Measurements from ENCODE around the gene SLC6A9. TPM values are rescaled to one million over a fixed set of nuclear protein-coding genes. Genes with fewer than 3 reads are reported as not detected.

Gene SLC6A9
- total RNA-seq, 2 donors from 2014 or later = 4.6 to 5.6 TPM

DNA sequence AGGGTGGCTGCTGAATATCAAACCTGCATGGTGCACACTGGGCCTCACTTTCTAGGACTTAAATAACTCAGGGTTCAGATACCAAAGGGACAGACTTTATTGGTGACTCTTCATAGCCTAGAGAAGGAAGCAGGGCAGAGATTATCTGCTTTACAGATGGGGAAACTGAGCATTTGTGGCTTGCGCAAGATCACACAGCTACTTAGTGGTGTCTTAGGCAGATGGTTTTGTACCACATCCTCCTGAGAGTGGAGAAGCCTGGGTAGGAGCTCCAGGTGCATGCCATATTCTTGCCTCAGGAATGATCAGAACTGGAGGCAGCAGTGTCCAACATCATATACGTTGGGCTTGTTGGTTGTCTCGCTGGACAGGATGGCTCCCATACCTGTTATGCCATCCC is 68.3 kb downstream of the SLC6A9 start:
- no peak for DNase-seq (ENCODE audit: low spot score)
- WGBS = 89% methylated on average over 3 of the region's 3 CpGs
- H3K4me3 ChIP-seq = no peak overlapping the region
- H3K9me3 ChIP-seq = no peaks in the 10 kb centered on the region
- no peaks in the 10 kb centered on the region for H3K27me3 ChIP-seq (replicated peaks; ENCODE audit: insufficient read depth)
- TF ChIP-seq POLR2A (IDR thresholded peaks at IDR 0.05) = no peak
- TF ChIP-seq POLR2AphosphoS5 (IDR thresholded peaks at IDR 0.05) = no peak
- TF ChIP-seq, protein P1, sequence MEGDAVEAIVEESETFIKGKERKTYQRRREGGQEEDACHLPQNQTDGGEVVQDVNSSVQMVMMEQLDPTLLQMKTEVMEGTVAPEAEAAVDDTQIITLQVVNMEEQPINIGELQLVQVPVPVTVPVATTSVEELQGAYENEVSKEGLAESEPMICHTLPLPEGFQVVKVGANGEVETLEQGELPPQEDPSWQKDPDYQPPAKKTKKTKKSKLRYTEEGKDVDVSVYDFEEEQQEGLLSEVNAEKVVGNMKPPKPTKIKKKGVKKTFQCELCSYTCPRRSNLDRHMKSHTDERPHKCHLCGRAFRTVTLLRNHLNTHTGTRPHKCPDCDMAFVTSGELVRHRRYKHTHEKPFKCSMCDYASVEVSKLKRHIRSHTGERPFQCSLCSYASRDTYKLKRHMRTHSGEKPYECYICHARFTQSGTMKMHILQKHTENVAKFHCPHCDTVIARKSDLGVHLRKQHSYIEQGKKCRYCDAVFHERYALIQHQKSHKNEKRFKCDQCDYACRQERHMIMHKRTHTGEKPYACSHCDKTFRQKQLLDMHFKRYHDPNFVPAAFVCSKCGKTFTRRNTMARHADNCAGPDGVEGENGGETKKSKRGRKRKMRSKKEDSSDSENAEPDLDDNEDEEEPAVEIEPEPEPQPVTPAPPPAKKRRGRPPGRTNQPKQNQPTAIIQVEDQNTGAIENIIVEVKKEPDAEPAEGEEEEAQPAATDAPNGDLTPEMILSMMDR (IDR thresholded peaks at IDR 0.05) = no peak
- no peak overlapping the region for H3K27ac ChIP-seq
- intact Hi-C loops (cut with DNase I) = no loop called here
- H3K4me1 ChIP-seq (replicated peaks) = no peaks in the 10 kb centered on the region
- H3K36me3 ChIP-seq = no peaks in the 10 kb centered on the region

DNA sequence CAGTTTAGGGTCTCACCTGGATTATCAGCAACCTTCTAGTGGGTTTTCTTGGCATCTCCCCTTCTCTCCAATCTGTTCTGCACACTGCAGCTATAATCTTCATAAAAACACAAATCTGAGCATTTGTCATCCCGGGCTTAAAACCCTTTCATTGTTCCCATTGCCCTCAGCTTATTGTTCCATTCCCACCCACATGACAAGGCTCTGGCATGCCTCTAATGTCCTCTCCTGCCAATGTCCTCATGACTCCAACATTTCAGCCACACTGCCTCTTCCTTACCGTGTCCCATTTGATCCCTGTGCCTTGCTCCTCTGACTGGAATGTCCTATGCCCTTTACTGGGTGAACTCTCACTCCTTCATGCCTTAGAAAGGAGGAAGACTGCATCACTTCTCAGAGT is 68.9 kb downstream of the SLC6A9 start:
- intact Hi-C loops (cut with DNase I) = no loop called here
- no peak for TF ChIP-seq POLR2AphosphoS5 (IDR thresholded peaks at IDR 0.05)
- no peak for TF ChIP-seq POLR2A (IDR thresholded peaks at IDR 0.05)
- TF ChIP-seq, protein P1 (IDR thresholded peaks at IDR 0.05) = no peak
- Histone ChIP-seq H3K4me3 (no peak overlapping the region), H3K4me1 (replicated peaks) (no peaks in the 10 kb centered on the region), H3K9me3 (no peaks in the 10 kb centered on the region), H3K36me3 (peaks cover 0 to 6% of the 10 kb centered on the region in 2 donors), H3K27ac (no peak overlapping the region), H3K27me3 (replicated peaks; ENCODE audit: insufficient read depth) (no peaks in the 10 kb centered on the region)
- WGBS = 85% methylated on average over 2 of the region's 2 CpGs
- no peak for DNase-seq (ENCODE audit: low spot score)

DNA sequence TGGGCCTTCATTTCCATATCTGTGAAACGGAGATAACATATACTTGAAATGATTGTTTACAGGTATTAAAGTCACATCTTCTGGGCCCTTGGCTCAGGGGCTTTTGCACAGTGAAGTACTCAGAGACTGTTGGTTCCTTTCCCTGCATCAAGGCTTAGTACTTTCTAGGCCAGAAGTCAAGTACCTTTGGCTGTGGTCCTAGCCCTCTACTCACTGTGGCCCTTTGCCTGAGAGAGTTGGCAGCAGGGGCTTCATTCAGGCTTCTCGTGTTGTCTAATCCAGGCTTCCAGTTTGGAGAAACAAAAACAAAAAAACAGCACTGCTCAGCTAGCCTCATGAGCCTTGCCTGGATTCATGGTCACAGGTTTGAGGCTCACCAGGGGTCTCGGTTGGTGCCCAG is 69.6 kb downstream of the SLC6A9 start:
- no peak overlapping the region for H3K4me3 ChIP-seq
- no peaks in the 10 kb centered on the region for H3K4me1 ChIP-seq (replicated peaks)
- H3K9me3 ChIP-seq = no peaks in the 10 kb centered on the region
- WGBS = 94% methylated on average over 3 of the region's 3 CpGs
- intact Hi-C loops (cut with DNase I) = no loop called here
- TF ChIP-seq POLR2A (IDR thresholded peaks at IDR 0.05) (no peak), POLR2AphosphoS5 (IDR thresholded peaks at IDR 0.05) (no peak)
- TF ChIP-seq, protein P1 (IDR thresholded peaks at IDR 0.05) = no peak
- no peak for DNase-seq (ENCODE audit: low spot score)
- H3K27me3 ChIP-seq (replicated peaks; ENCODE audit: insufficient read depth) = no peaks in the 10 kb centered on the region
- no peak overlapping the region for H3K27ac ChIP-seq
- H3K36me3 ChIP-seq = peaks cover 0 to 8% of the 10 kb centered on the region in 2 donors

DNA sequence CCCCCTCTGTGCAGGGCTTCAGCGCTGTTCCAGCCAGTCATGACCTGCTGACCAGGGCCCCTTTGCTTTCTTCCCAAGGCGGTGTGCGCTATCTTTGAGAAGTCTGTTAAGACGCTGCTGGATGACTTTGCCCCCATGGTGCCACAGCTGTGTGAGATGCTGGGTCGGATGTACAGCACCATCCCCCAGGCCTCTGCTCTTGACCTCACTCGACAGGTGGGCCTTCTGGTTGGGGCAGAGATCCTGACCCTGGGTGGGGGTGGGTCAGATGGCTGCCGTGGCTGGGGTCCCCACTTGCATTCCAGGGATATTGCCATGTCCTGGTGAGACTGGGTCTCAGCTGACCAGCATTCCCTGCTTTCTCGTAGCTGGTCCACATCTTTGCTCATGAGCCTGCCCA is 70.5 kb downstream of the SLC6A9 start:
- no peak for TF ChIP-seq POLR2A (IDR thresholded peaks at IDR 0.05)
- TF ChIP-seq, protein P1 (IDR thresholded peaks at IDR 0.05) = no peak
- H3K4me1 ChIP-seq (replicated peaks) = no peaks in the 10 kb centered on the region
- no peak for DNase-seq (ENCODE audit: low spot score)
- 88% methylated on average over 8 of the region's 8 CpGs for WGBS
- no peak overlapping the region for H3K27ac ChIP-seq
- H3K27me3 ChIP-seq (replicated peaks; ENCODE audit: insufficient read depth) = no peaks in the 10 kb centered on the region
- no peaks in the 10 kb centered on the region for H3K9me3 ChIP-seq
- H3K4me3 ChIP-seq = no peak overlapping the region
- H3K36me3 ChIP-seq = peaks cover 0 to 8% of the 10 kb centered on the region in 2 donors
- intact Hi-C loops (cut with DNase I) = no loop called here

DNA sequence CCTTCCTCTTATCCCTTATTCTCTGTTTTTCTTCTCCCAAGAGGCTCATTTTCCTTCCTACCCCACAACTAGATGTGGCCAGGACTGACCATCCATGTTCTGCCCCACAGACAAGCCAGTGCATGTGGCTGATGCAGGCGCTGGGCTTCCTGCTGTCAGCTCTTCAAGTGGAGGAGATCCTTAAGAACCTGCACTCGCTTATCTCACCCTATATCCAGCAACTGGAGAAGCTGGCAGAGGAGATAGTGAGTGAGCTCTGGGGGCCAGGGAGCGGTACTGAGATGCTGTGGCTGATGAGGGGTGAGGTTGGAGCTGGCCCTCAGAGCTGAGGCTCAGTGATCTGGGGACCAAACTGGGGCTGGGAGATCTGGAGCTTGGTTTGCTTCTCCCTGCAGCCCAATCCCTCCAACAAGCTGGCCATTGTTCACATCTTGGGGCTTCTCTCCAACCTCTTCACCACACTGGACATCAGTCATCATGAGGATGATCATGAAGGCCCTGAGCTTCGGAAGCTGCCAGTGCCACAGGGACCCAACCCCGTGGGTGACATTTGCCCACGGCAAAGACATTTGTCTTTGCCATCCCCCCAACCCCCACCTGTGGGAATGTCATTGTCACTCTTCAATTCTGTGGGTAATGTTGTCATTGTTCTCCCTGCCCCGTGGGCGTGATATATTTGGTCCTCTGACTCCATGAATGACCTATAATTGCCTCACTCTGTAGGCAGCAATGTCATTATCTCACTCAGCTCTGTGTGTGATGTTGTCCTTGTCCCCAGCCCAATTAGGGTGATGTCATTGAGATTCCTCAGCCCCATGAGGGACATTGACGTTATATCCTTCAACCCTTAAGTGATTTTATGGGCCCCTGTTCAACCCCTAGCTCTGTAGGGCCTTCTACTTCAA is 72.7 kb downstream of the SLC6A9 start:
- Histone ChIP-seq H3K9me3 (no peaks in the 10 kb centered on the region), H3K27ac (no peak overlapping the region), H3K36me3 (peaks cover 0 to 8% of the 10 kb centered on the region in 2 donors), H3K4me3 (no peak overlapping the region), H3K4me1 (replicated peaks) (no peaks in the 10 kb centered on the region), H3K27me3 (replicated peaks; ENCODE audit: insufficient read depth) (no peaks in the 10 kb centered on the region)
- TF ChIP-seq, protein P1 (IDR thresholded peaks at IDR 0.05) = no peak
- TF ChIP-seq POLR2AphosphoS5 (IDR thresholded peaks at IDR 0.05) = no peak
- TF ChIP-seq POLR2A (IDR thresholded peaks at IDR 0.05) = no peak
- no peak for DNase-seq (ENCODE audit: low spot score)
- whole genome bisulfite sequencing = 84% methylated on average over 9 of the region's 9 CpGs
- intact Hi-C loops (cut with DNase I) = no loop called here

All from prostate gland (tissue), 2 donors.